Endothelial cell of umbilical vein (primary cell): ENCODE data around the gene HSP90B1. TPM values are rescaled to one million over a fixed set of nuclear protein-coding genes. Genes with fewer than 3 reads are reported as not detected.

Experiments used
- BruUV-seq: library from RNA; stranded (reverse); fragments of 400-500 nt; replicated peaks from 2 replicates; lab custom pipeline; 2021; lab: Mats Ljungman, UMichigan
- CTCF ChIA-PET: fragments of 300-600, 350-600 bp; sonication (Branson Sonifier 250); formaldehyde crosslinking; loops from one replicate; lab custom pipeline; 2021; ENCODE audit warnings: antibody characterized with exemption, inconsistent platforms; lab: Charles Lee
- POLR2A ChIA-PET: fragments of 300-600, 350-600 bp; sonication (Branson Sonifier 250); formaldehyde crosslinking; loops from one replicate; lab custom pipeline; 2021; ENCODE audit warnings: antibody characterized with exemption, inconsistent platforms; lab: Charles Lee
- DNase-seq: peaks from one replicate; pipeline ENCODE4 v3.0.0-alpha.2; 2011; ENCODE audit warnings: low read depth, low spot score
- FAIRE-seq: peaks from 2 replicates; lab custom pipeline; 2011; peaks lifted over from hg19 to GRCh38; lab: Jason Lieb, UNC
- H2AFZ ChIP-seq: 2 replicates; pipeline ENCODE4 v1.6.0; 2012; ENCODE audit warnings: low read depth, low read length, control low read depth, inconsistent platforms
- H3K27ac ChIP-seq: 2 replicates; pipeline ENCODE4 v1.5.1; 2011; ENCODE audit warnings: low read depth, mild to moderate bottlenecking, control low read depth, low read length, moderate library complexity; ENCODE audit not compliant: insufficient read depth
- H3K27me3 ChIP-seq, 2 experiments: 2 replicates each; pipeline versions ENCODE4 v1.6.0 to v1.6.1; 2011; ENCODE audit warnings: low read length in 2 of 2, mixed read lengths in 1 of 2; ENCODE audit not compliant: control insufficient read depth in 2 of 2, insufficient read depth in 2 of 2
- H3K36me3 ChIP-seq, 2 experiments: 2 replicates in 1 of 2; 3 replicates in 1 of 2; pipeline ENCODE4 v1.5.1; 2011; ENCODE audit warnings: low read length in 2 of 2, mild to moderate bottlenecking in 1 of 2, moderate library complexity in 1 of 2; ENCODE audit not compliant: control insufficient read depth in 2 of 2, insufficient read depth in 2 of 2; ENCODE audit errors: extremely low read depth in 1 of 2
- H3K4me1 ChIP-seq: 3 replicates; pipeline ENCODE4 v1.5.1; 2011; ENCODE audit warnings: mild to moderate bottlenecking, low read length; ENCODE audit not compliant: control insufficient read depth, insufficient read depth; ENCODE audit errors: extremely low read depth
- H3K4me2 ChIP-seq: 2 replicates; pipeline ENCODE4 v1.6.1; 2011; ENCODE audit warnings: low read length, control low read depth, mixed read lengths; ENCODE audit not compliant: insufficient read depth
- H3K4me3 ChIP-seq, 3 experiments: fragments of 200-600 bp in 1 of 3; sonication (generic), shearing (Covaris generic) in 1 of 3; replicated peaks in 1 of 3; 2 replicates each; pipeline ENCODE4 v1.5.1; 2011 to 2016; ENCODE audit warnings: control low read depth in 3 of 3, low read length in 3 of 3, mild to moderate bottlenecking in 2 of 3, inconsistent platforms in 1 of 3, low read depth in 1 of 3, moderate library complexity in 1 of 3; ENCODE audit not compliant: insufficient read depth in 1 of 3
- H3K79me2 ChIP-seq: 2 replicates; pipeline ENCODE4 v1.6.0; 2012; ENCODE audit warnings: low read length, inconsistent platforms; ENCODE audit not compliant: control insufficient read depth, insufficient read depth
- H3K9ac ChIP-seq: replicated peaks from 2 replicates; pipeline ENCODE3; 2011; ENCODE audit warnings: low read length, control low read depth; ENCODE audit not compliant: insufficient read depth; ENCODE audit errors: extremely low read depth
- H3K9me1 ChIP-seq: replicated peaks from 3 replicates; pipeline ENCODE4 v1.6.0; 2011; ENCODE audit warnings: mild to moderate bottlenecking, low read length; ENCODE audit not compliant: control insufficient read depth, insufficient read depth; ENCODE audit errors: extremely low read depth
- H3K9me3 ChIP-seq: replicated peaks from 2 replicates; pipeline ENCODE4 v1.5.1; 2012; ENCODE audit warnings: low read length, inconsistent platforms; ENCODE audit not compliant: control insufficient read depth, insufficient read depth
- H4K20me1 ChIP-seq: replicated peaks from 2 replicates; pipeline ENCODE3; 2011; ENCODE audit warnings: mild to moderate bottlenecking, low read length; ENCODE audit not compliant: control insufficient read depth, insufficient read depth; ENCODE audit errors: extremely low read depth
- EZH2 ChIP-seq: IDR thresholded peaks from 2 replicates; pipeline ENCODE4 v1.6.1; 2012; ENCODE audit warnings: borderline replicate concordance, low read depth, mild to moderate bottlenecking, moderate library complexity, low read length, inconsistent platforms; ENCODE audit not compliant: severe bottlenecking
- FOS ChIP-seq: IDR thresholded peaks from 2 replicates; pipeline ENCODE4 v1.6.1; 2011; ENCODE audit warnings: mild to moderate bottlenecking, low read length, moderate library complexity, borderline replicate concordance; ENCODE audit not compliant: insufficient read depth
- JUN ChIP-seq: IDR thresholded peaks from 2 replicates; pipeline ENCODE4 v1.6.1; 2011; ENCODE audit warnings: borderline replicate concordance, low read depth; ENCODE audit not compliant: insufficient read length, insufficient read depth
- MAX ChIP-seq: IDR thresholded peaks from 2 replicates; pipeline ENCODE4 v1.6.1; 2011; ENCODE audit not compliant: insufficient read depth, insufficient read length
- MYC ChIP-seq: IDR thresholded peaks from one replicate; pipeline ENCODE4 v1.6.1; 2011; ENCODE audit warnings: mild to moderate bottlenecking, low read depth, low read length
- dilution Hi-C: fragments of 300-500 bp; cut with MboI; formaldehyde crosslinking; loops from one replicate; pipeline ENCODE4 v1.15.0; 2019; ENCODE audit warnings: low sequenced_read_pairs; ENCODE audit not compliant: extremely low pct_ligation_motif_present
- intact Hi-C: fragments of 100-400 bp; cut with micrococcal nuclease; formaldehyde crosslinking; loops from one replicate; pipeline ENCODE4 v1.10.0; 2022
- polyA plus RNA-seq, 4 experiments: library from polyadenylated mRNA; depleted of rRNA in 3 of 4; stranded (reverse) in 3 of 4; unstranded in 1 of 4; fragments of >200 nt; gene quantifications; 2 replicates each; pipeline versions ENCODE4 v1.2.1 to v1.2.3, GENCODE V29; 2011 to 2012; ENCODE audit warnings: missing spikeins in 1 of 4
- total RNA-seq: library from RNA; stranded (reverse); gene quantifications from 2 replicates; pipeline ENCODE4 v1.2.3, GENCODE V29; 2021
- TF ChIP-seq, protein P1 (sequence below), 2 donors: IDR thresholded peaks; 1 replicate in 1 of 2; 2 replicates in 1 of 2; pipeline ENCODE4 v1.5.1; 2011; ENCODE audit warnings: low read length in 2 of 2, mild to moderate bottlenecking in 2 of 2, moderate library complexity in 2 of 2, control low read depth in 1 of 2, inconsistent platforms in 1 of 2, low read depth in 1 of 2; ENCODE audit not compliant: insufficient read depth in 1 of 2; ENCODE audit errors: extremely low read depth in 1 of 2

The HSP90B1 gene
- total and polyA plus RNA-seq, 2 donors (not counting 3 experiments of a cell fraction or from before 2014, with no cell fraction given) = 310 to 1,310 TPM

DNA sequence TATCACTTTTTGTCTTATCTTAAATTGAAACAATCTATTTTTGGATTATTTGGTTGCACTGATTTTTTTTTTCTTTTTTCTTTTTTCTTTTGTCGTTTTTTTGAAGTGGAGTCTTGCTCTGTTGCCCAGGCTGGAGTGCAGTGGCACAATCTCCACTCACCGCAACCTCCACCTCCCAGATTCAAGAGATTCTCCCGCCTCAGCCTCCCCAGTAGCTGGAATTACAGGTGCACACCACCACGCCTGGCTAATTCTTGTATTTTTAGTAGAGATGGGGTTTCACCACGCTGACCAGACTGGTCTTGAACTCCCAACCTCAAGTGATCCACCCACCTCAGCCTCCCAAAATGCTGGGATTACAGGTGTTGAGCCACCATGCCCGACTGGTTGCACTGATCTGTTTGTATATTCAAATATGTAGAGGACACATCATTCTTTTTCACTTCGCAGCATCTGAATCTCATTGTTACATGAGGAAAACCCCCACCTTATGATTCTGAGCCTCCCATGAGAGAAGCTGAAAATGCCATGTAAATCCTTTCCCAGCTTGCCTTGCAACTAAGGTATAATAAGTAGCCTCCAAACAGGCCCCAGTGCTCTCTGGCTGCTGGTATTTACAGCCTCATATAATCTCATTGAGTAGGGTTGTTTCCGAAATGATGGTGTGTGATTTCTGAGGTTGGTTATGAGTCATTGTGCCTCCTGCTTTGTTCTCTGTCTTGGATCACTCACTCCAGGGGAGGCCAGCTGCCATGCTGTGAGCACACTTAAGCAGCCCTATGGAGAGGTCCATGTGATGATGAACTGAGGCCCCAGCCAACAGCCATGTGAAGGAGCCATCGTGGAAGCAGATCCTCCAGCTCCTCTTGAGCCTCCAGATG is 5.2 kb upstream of the HSP90B1 start:
- DNase-seq = no peak
- H3K4me1 ChIP-seq = peaks cover 8% of the 10 kb centered on the region
- POLR2A ChIA-PET = no interaction called here

More for the DNA sequence above, 5.2 kb upstream of the HSP90B1 start:
- intact Hi-C loops (no loop called here), dilution Hi-C loops (no loop called here)
- no peak for FAIRE-seq
- no peak for TF ChIP-seq MAX
- TF ChIP-seq JUN = peak; percentile 23
- TF ChIP-seq, protein P1, sequence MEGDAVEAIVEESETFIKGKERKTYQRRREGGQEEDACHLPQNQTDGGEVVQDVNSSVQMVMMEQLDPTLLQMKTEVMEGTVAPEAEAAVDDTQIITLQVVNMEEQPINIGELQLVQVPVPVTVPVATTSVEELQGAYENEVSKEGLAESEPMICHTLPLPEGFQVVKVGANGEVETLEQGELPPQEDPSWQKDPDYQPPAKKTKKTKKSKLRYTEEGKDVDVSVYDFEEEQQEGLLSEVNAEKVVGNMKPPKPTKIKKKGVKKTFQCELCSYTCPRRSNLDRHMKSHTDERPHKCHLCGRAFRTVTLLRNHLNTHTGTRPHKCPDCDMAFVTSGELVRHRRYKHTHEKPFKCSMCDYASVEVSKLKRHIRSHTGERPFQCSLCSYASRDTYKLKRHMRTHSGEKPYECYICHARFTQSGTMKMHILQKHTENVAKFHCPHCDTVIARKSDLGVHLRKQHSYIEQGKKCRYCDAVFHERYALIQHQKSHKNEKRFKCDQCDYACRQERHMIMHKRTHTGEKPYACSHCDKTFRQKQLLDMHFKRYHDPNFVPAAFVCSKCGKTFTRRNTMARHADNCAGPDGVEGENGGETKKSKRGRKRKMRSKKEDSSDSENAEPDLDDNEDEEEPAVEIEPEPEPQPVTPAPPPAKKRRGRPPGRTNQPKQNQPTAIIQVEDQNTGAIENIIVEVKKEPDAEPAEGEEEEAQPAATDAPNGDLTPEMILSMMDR (IDR thresholded peaks at IDR 0.05; ENCODE audit: extremely low read depth in 1 of 2, insufficient read depth in 1 of 2, low read depth in 1 of 2, low read length in 2 of 2) = no peak
- no peak for TF ChIP-seq MYC
- no peak for TF ChIP-seq EZH2
- TF ChIP-seq FOS = no peak
- CTCF ChIA-PET = interaction anchor here (1.9 to 2.1 kb wide), 2 partner anchors 10 to 30 kb away, joined by 6 read pairs; no protein-coding TSS in a partner anchor
- Histone ChIP-seq H3K4me2 (no peak overlapping the region), H3K9ac (no peak overlapping the region), H3K27ac (no peak overlapping the region), H3K27me3 (no peaks in the 10 kb centered on the region), H3K9me3 (no peaks in the 10 kb centered on the region), H3K9me1 (no peaks in the 10 kb centered on the region), H3K79me2 (no peaks in the 10 kb centered on the region), H3K4me3 (no peak overlapping the region), H4K20me1 (no peaks in the 10 kb centered on the region), H2AFZ (peak overlapping the region; percentile 35), H3K36me3 (no peaks in the 10 kb centered on the region)
- BruUV-seq = no TSS peak
